ENCODE results near the gene TXNDC12. TPM values are rescaled to one million over a fixed set of nuclear protein-coding genes. Genes with fewer than 3 reads are reported as not detected.

TXNDC12 gene
- total and polyA plus RNA-seq, 2 experiments from 2014 or later, result 81.0 to 91.1 TPM

DNA sequence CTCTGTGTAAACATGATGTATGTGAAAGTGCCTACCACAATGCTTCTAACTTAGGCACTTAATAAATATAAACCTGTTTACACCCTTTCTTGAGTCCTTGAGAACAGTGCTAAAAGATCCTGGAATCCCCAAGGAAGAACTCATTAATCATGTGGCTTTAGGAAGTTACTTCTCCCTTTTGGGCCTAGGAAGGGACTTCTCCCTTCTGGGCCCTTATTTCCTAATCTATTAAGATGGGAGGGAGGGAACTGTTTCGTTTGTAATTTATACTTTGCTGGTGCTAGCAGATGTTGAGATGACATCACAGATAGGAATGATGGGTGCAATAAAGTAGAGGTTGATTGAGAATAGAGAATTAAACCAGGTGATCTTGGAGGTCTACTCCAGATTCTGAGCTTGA, 2.3 kb upstream of the TXNDC12 start:
- Histone ChIP-seq H3K4me2 (peak overlapping the region; percentile 93), H3K4me1 (ENCODE audit: insufficient read depth) (peaks cover 20% of the 10 kb centered on the region), H2AFZ (no peak overlapping the region), H3K36me3 (replicated peaks; ENCODE audit: insufficient read depth, low read depth) (no peaks in the 10 kb centered on the region), H4K20me1 (ENCODE audit: insufficient read depth, poor library complexity, severe bottlenecking) (peaks cover 31% of the 10 kb centered on the region), H3K79me2 (peaks cover 79% of the 10 kb centered on the region), H3K4me3 (peak overlapping the region; percentile 80), H3K9me2 (replicated peaks; ENCODE audit: insufficient read depth) (no peaks in the 10 kb centered on the region), H3K9me3 (ENCODE audit: low read depth) (no peaks in the 10 kb centered on the region), H3K27ac (peak overlapping the region; percentile 93), H3K27me3 (no peaks in the 10 kb centered on the region)
- WGBS (ENCODE audit: low lambda C conversion rate, missing lambda C conversion rate), result 31% methylated on average over 1 of the region's 1 CpG
- DNase-seq (ENCODE audit: low spot score), result no peak
- TF ChIP-seq EZH2 (IDR thresholded peaks at IDR 0.05; ENCODE audit: borderline replicate concordance) (no peak), EZH2phosphoT487 (IDR thresholded peaks at IDR 0.05; ENCODE audit: low read depth, severe bottlenecking, unreplicated experiment) (no peak)
- TF ChIP-seq, protein P1, sequence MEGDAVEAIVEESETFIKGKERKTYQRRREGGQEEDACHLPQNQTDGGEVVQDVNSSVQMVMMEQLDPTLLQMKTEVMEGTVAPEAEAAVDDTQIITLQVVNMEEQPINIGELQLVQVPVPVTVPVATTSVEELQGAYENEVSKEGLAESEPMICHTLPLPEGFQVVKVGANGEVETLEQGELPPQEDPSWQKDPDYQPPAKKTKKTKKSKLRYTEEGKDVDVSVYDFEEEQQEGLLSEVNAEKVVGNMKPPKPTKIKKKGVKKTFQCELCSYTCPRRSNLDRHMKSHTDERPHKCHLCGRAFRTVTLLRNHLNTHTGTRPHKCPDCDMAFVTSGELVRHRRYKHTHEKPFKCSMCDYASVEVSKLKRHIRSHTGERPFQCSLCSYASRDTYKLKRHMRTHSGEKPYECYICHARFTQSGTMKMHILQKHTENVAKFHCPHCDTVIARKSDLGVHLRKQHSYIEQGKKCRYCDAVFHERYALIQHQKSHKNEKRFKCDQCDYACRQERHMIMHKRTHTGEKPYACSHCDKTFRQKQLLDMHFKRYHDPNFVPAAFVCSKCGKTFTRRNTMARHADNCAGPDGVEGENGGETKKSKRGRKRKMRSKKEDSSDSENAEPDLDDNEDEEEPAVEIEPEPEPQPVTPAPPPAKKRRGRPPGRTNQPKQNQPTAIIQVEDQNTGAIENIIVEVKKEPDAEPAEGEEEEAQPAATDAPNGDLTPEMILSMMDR (IDR thresholded peaks at IDR 0.05; ENCODE audit: poor library complexity), result no peak

DNA sequence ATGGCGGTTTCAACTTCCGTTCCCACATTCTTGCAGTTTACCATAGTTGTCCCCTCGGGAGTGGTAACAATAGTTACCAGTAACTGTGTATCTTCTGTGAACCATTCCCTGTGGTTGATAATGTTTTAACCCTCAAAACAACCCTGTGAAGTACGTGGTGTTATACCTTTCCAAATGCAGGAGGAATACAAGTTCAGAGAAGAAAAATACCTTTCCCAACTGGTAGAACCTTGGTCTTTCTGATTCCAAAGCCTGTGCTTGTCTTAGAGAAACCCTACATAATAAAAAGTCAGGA, 1.9 kb upstream of the TXNDC12 start:
- peak overlapping the region; percentile 80 for H3K4me3 ChIP-seq
- no peaks in the 10 kb centered on the region for H3K9me2 ChIP-seq (replicated peaks; ENCODE audit: insufficient read depth)
- peaks cover 82% of the 10 kb centered on the region for H3K79me2 ChIP-seq
- H3K4me2 ChIP-seq, result peak overlapping the region; percentile 93
- no peaks in the 10 kb centered on the region for H3K27me3 ChIP-seq
- H3K36me3 ChIP-seq (replicated peaks; ENCODE audit: insufficient read depth, low read depth), result no peaks in the 10 kb centered on the region
- TF ChIP-seq, protein P1 (IDR thresholded peaks at IDR 0.05; ENCODE audit: poor library complexity), result no peak
- TF ChIP-seq EZH2 (IDR thresholded peaks at IDR 0.05; ENCODE audit: borderline replicate concordance) (no peak), EZH2phosphoT487 (IDR thresholded peaks at IDR 0.05; ENCODE audit: low read depth, severe bottlenecking, unreplicated experiment) (no peak)
- 1% methylated on average over 4 of the region's 4 CpGs for WGBS (ENCODE audit: low lambda C conversion rate, missing lambda C conversion rate)
- peaks cover 31% of the 10 kb centered on the region for H4K20me1 ChIP-seq (ENCODE audit: insufficient read depth, poor library complexity, severe bottlenecking)
- DNase-seq (ENCODE audit: low spot score), result no peak
- H2AFZ ChIP-seq, result peak overlapping the region; percentile 93
- H3K9me3 ChIP-seq (ENCODE audit: low read depth), result no peaks in the 10 kb centered on the region
- H3K27ac ChIP-seq, result peak overlapping the region; percentile 93
- H3K4me1 ChIP-seq (ENCODE audit: insufficient read depth), result peaks cover 20% of the 10 kb centered on the region

DNA sequence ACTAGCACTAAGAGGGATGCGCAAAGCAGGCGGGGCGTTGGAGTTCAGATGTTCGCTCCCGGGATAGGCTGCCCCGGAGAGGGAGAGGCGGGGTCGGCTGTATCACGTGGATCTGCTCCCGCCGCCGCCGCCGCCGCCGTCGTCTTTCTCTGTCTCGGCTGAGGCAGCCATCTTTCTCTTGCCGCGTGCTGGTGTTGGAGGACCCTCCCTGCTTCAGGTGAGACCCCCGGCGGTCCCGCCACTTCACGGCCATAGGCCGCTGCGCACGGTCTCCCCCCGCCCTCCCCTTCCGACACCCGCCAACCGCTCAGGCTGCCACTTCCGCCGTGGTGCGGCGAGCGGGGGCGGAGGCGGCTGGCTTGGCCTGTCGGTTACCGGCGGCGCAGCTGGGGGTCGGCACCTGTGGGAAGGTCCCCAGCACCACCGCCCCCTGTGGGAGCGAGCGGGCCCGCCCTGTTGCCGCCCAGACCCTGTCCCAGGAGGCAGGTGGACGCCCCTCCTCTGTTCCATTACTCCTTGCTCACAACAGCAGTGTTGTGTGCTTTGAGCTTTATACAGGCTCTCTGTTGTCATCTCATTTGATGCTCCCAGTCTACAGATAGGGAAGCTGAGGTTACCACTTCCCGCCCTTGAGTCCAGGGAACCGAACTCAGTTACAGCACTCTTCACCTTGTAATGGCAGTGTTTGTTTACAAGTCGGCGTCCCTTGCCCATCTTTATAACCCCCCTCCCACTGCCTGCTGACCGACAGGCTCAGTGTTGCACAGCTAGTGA, 1.4 kb upstream of the TXNDC12 start, which contains the start of gene BTF3L4:
Gene BTF3L4 (plus strand): TSS at position 133 of the 774 bp plus-strand sequence. CDS start 3,553 bp downstream, outside the sequence.
- TF ChIP-seq EZH2phosphoT487 (IDR thresholded peaks at IDR 0.05; ENCODE audit: low read depth, severe bottlenecking, unreplicated experiment) (no peak), EZH2 (IDR thresholded peaks at IDR 0.05; ENCODE audit: borderline replicate concordance) (no peak)
- TF ChIP-seq, protein P1 (IDR thresholded peaks at IDR 0.05; ENCODE audit: poor library complexity), result no peak
- Histone ChIP-seq H3K79me2 (peaks cover 86% of the 10 kb centered on the region), H4K20me1 (ENCODE audit: insufficient read depth, poor library complexity, severe bottlenecking) (peaks cover 31% of the 10 kb centered on the region), H3K4me3 (peak within 1 kb of the TSS; percentile 80), H3K4me1 (ENCODE audit: insufficient read depth) (peaks cover 20% of the 10 kb centered on the region), H2AFZ (peak within 1 kb of the TSS; percentile 93), H3K4me2 (peak within 1 kb of the TSS; percentile 93), H3K36me3 (replicated peaks; ENCODE audit: insufficient read depth, low read depth) (no peaks in the 10 kb centered on the region), H3K9me2 (replicated peaks; ENCODE audit: insufficient read depth) (no peaks in the 10 kb centered on the region), H3K27me3 (no peaks in the 10 kb centered on the region), H3K9me3 (ENCODE audit: low read depth) (no peaks in the 10 kb centered on the region), H3K27ac (peak within 1 kb of the TSS; percentile 93)
- 1% methylated on average over 33 of the region's 54 CpGs for WGBS (ENCODE audit: low lambda C conversion rate, missing lambda C conversion rate)
- DNase-seq (ENCODE audit: low spot score), result peak; percentile 97
